Progenitor cell of endocrine pancreas (in vitro differentiated cells): ENCODE data around the gene ACYP2. TPM values are rescaled to one million over a fixed set of nuclear protein-coding genes. Genes with fewer than 3 reads are reported as not detected.

Experiments used
- DNase-seq: peaks from one replicate; pipeline ENCODE4 v3.0.0; 2021; ENCODE audit warnings: low spot score; ENCODE audit not compliant: unreplicated experiment
- H3K27ac Mint-ChIP-seq: 2 replicates; pipeline ENCODE4 v1.8.0; 2021; ENCODE audit warnings: mild to moderate bottlenecking, moderate library complexity, mixed read lengths
- H3K27me3 Mint-ChIP-seq: 2 replicates; pipeline ENCODE4 v1.8.0; 2021; ENCODE audit warnings: mixed read lengths
- H3K36me3 Mint-ChIP-seq: 2 replicates; pipeline ENCODE4 v1.8.0; 2022; ENCODE audit warnings: mixed read lengths; ENCODE audit not compliant: insufficient read depth
- H3K4me1 Mint-ChIP-seq: 2 replicates; pipeline ENCODE4 v1.8.0; 2021; ENCODE audit warnings: low read depth, mixed read lengths
- H3K4me3 Mint-ChIP-seq: 2 replicates; pipeline ENCODE4 v1.8.0; 2021; ENCODE audit warnings: low read depth, mild to moderate bottlenecking, moderate library complexity, mixed read lengths
- H3K9me3 Mint-ChIP-seq: 2 replicates; pipeline ENCODE4 v1.8.0; 2021; ENCODE audit warnings: low read depth, mixed read lengths
- total RNA-seq: library from RNA; stranded (reverse); gene quantifications from 2 replicates; pipeline ENCODE4 v1.2.1, GENCODE V29; 2021
- TF ChIP-seq, protein P1 (sequence below): fragments of 200-600 bp; sonication (generic); IDR thresholded peaks from one replicate; pipeline ENCODE4 v1.5.0; 2021; ENCODE audit warnings: antibody characterized with exemption, mild to moderate bottlenecking; ENCODE audit not compliant: unreplicated experiment

The ACYP2 gene
- total RNA-seq, 1 donor from 2014 or later: 8.6 TPM

DNA sequence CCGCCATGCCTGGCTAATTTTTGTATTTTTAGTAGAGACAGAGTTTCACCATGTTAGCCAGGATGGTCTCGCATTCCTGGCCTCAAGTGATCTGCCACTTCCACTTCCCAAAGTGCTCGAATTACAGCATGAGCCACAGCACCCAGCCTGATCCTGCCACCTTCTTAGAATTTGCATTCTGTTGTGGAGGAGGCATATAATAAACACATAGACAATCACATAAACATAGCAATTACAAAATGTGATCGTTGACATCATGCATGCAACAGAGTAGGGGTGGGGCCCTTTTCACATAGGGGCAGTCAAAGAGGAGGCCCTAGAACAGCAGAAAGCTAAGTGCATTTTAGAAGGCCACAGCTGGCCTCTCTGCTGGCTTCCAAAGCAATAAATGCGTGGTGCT is 180.5 kb downstream of the ACYP2 start:
- Mint-ChIP-seq H3K36me3 (no peaks in the 10 kb centered on the region), H3K27me3 (peaks cover 15% of the 10 kb centered on the region), H3K4me3 (no peak overlapping the region), H3K4me1 (no peaks in the 10 kb centered on the region), H3K27ac (no peak overlapping the region), H3K9me3 (no peaks in the 10 kb centered on the region)
- DNase-seq: no peak
- TF ChIP-seq, protein P1, sequence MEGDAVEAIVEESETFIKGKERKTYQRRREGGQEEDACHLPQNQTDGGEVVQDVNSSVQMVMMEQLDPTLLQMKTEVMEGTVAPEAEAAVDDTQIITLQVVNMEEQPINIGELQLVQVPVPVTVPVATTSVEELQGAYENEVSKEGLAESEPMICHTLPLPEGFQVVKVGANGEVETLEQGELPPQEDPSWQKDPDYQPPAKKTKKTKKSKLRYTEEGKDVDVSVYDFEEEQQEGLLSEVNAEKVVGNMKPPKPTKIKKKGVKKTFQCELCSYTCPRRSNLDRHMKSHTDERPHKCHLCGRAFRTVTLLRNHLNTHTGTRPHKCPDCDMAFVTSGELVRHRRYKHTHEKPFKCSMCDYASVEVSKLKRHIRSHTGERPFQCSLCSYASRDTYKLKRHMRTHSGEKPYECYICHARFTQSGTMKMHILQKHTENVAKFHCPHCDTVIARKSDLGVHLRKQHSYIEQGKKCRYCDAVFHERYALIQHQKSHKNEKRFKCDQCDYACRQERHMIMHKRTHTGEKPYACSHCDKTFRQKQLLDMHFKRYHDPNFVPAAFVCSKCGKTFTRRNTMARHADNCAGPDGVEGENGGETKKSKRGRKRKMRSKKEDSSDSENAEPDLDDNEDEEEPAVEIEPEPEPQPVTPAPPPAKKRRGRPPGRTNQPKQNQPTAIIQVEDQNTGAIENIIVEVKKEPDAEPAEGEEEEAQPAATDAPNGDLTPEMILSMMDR: no peak

DNA sequence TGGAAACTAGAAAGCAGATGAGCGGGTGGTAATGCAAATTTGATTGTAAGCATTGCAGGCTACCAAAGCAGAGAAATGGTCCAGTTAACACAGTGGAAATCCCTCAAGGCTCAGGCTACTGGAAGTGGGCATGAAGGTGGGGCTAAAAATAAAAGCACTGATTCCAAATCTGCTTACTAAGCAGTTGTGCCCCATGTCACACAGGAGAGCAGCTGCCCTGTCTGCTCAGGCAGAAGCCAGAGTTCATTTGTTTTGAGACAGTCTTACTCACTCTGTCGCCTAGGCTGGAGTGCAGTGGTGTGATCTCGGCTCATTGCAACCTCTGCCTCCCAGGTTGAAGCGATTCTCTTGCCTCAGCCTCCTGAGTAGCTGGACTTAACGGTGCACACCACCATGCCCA is 183.1 kb downstream of the ACYP2 start:
- Mint-ChIP-seq H3K27ac (no peak overlapping the region), H3K4me3 (no peak overlapping the region), H3K36me3 (no peaks in the 10 kb centered on the region), H3K9me3 (no peaks in the 10 kb centered on the region), H3K27me3 (peaks cover 3% of the 10 kb centered on the region), H3K4me1 (no peaks in the 10 kb centered on the region)
- DNase-seq: no peak
- TF ChIP-seq, protein P1: no peak

DNA sequence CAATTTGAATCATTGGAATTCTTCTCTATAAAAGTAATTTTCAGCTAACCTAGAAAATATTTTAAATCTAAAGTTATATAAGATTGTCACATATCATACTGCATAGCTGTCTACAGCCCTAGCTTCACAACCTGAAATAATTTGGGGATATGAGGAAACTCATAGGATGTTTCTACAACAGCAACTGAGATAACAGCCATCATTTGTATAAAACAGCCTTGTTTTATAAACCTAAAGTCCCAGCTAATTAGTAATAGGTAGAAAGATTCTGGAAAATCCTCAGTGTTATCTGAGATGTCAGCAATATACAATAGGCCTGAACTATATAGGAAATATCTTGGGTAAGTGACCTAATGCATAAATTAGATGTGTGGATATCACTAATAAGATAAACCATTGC is 188.2 kb downstream of the ACYP2 start:
- Mint-ChIP-seq H3K4me3 (no peak overlapping the region), H3K36me3 (no peaks in the 10 kb centered on the region), H3K4me1 (no peaks in the 10 kb centered on the region), H3K27me3 (peaks cover 3% of the 10 kb centered on the region), H3K27ac (no peak overlapping the region), H3K9me3 (no peaks in the 10 kb centered on the region)
- TF ChIP-seq, protein P1: no peak
- DNase-seq: no peak

DNA sequence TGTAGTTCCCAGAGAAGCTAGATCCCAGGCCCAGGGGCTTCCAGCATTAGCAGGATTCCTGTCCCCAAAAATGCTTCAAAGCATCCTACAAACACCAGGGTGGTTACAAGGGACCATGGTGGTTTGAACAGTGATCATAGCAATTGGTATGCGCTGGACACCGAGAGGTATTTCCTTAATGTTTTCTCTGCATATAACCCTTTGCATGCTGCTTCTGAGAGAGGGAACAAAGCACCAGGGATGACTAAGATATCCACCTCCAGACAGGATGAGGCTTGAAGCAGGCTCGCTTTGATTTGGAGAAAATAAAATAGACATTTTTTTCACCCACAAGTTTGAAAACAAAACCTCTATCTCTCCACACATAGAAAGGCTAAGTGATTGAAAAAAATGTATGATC is 191.1 kb downstream of the ACYP2 start:
- no peaks in the 10 kb centered on the region for H3K27me3 Mint-ChIP-seq
- H3K27ac Mint-ChIP-seq: no peak overlapping the region
- DNase-seq: no peak
- TF ChIP-seq, protein P1: no peak
- no peaks in the 10 kb centered on the region for H3K4me1 Mint-ChIP-seq
- no peaks in the 10 kb centered on the region for H3K36me3 Mint-ChIP-seq
- H3K4me3 Mint-ChIP-seq: no peak overlapping the region
- H3K9me3 Mint-ChIP-seq: no peaks in the 10 kb centered on the region

DNA sequence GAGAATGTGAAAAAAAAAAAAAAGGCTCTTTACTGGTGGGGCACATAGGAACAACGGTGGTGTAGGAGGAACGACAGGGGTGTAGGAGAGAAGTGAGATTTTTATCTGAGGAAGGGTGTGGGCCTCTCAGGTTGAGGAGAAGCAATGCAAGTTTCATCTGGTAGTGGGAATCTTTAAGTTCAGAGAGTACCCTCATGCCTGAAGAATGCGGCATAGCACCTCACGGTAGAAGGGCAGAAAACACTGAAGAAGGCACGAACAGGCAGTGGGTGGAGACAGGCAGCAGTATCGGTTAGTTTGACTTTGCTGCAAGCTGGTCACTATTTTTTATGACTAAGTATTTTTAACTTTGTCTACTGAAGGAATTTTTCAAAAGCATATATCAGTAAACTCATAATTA is 192.8 kb downstream of the ACYP2 start:
- Mint-ChIP-seq H3K27ac (no peak overlapping the region), H3K9me3 (no peaks in the 10 kb centered on the region), H3K36me3 (no peaks in the 10 kb centered on the region), H3K4me1 (no peaks in the 10 kb centered on the region), H3K4me3 (no peak overlapping the region), H3K27me3 (no peaks in the 10 kb centered on the region)
- DNase-seq: no peak
- TF ChIP-seq, protein P1: no peak
